Sigmoid colon (tissue), 4 donors: ENCODE results near the gene RDH14.

Experiments
- CTCF ChIP-seq, 4 experiments: fragments of 450-650 bp in 3 of 4; fragments of 200-600 bp in 1 of 4; IDR thresholded peaks; one replicate each; pipeline ENCODE4 v1.5.1; 2016 to 2019; ENCODE audit warnings: antibody characterized with exemption in 4 of 4, mild to moderate bottlenecking in 3 of 4, moderate library complexity in 2 of 4
- EP300 ChIP-seq, 4 donors: sonication (generic); formaldehyde crosslinking; IDR thresholded peaks; one replicate each; pipeline ENCODE4 v1.6.1; 2017; ENCODE audit warnings: antibody characterized with exemption in 4 of 4
- POLR2A ChIP-seq, 2 donors: fragments of 450-650 bp; IDR thresholded peaks; one replicate each; pipeline ENCODE4 v1.6.1; 2016; ENCODE audit warnings: antibody characterized with exemption in 2 of 2, mild to moderate bottlenecking in 2 of 2, moderate library complexity in 2 of 2
- POLR2AphosphoS5 ChIP-seq, 4 donors: sonication (generic); formaldehyde crosslinking; IDR thresholded peaks; one replicate each; pipeline ENCODE4 v1.6.1; 2017; ENCODE audit warnings: antibody characterized with exemption in 4 of 4

GRCh38 chr2:18517386-18517785 lies 43.1 kb downstream of the RDH14 start:
- TF ChIP-seq CTCF (IDR thresholded peaks at IDR 0.05) (no peak), EP300 (IDR thresholded peaks at IDR 0.05) (no peak), POLR2A (IDR thresholded peaks at IDR 0.05) (no peak), POLR2AphosphoS5 (IDR thresholded peaks at IDR 0.05) (no peak)
